ENCODE results near the gene ST6GALNAC6. TPM values are rescaled to one million over a fixed set of nuclear protein-coding genes. Genes with fewer than 3 reads are reported as not detected.

ST6GALNAC6 gene
- total and polyA plus RNA-seq, 4 donors = 22.5 to 40.4 (median 32.3) TPM

- H3K4me3 ChIP-seq (ENCODE audit: low read depth in 1 of 3, low read length in 3 of 3) = peak overlapping the region; percentile 52 to 80 (median 66)
- peak overlapping the region; percentile 32 to 42 for H3K9ac ChIP-seq (ENCODE audit: low read depth in 1 of 2, low read length in 2 of 2)
- H3K27me3 ChIP-seq (ENCODE audit: control insufficient read depth in 4 of 4, insufficient read depth in 4 of 4, low read length in 3 of 4) = no peaks in the 10 kb centered on the region
- peaks cover 0 to 6% (median 5%) of the 10 kb centered on the region in 4 donors for H3K9me3 ChIP-seq (ENCODE audit: control insufficient read depth in 4 of 4, low read length in 3 of 4)
- no peak for DNase-seq (ENCODE audit: low spot score)
- WGBS = 41% methylated on average over 16 of the region's 16 CpGs
- H3K27ac ChIP-seq (ENCODE audit: low read depth in 1 of 2, low read length in 2 of 2) = peak overlapping the region; percentile 91 to 93
- TF ChIP-seq RAD21 (IDR thresholded peaks at IDR 0.05) (no peak), SP1 (IDR thresholded peaks at IDR 0.05) (no peak), FOXA2 (IDR thresholded peaks at IDR 0.05) (no peak), CTCF (IDR thresholded peaks at IDR 0.05; ENCODE audit: low read depth, low read length, missing input control) (no peak), ATF3 (IDR thresholded peaks at IDR 0.05) (no peak)
- peaks cover 0 to 28% (median 25%) of the 10 kb centered on the region in 4 donors for H3K4me1 ChIP-seq (ENCODE audit: control insufficient read depth in 4 of 4, insufficient read depth in 4 of 4, low read length in 3 of 4)
- H3K36me3 ChIP-seq (ENCODE audit: control insufficient read depth in 4 of 4, insufficient read depth in 3 of 4, low read depth in 1 of 4, low read length in 3 of 4) = peaks cover 19 to 40% (median 31%) of the 10 kb centered on the region in 4 donors
Measured at GRCh38 chr9:127896395-127897192, 2.8 kb downstream of the ST6GALNAC6 start.

DNA sequence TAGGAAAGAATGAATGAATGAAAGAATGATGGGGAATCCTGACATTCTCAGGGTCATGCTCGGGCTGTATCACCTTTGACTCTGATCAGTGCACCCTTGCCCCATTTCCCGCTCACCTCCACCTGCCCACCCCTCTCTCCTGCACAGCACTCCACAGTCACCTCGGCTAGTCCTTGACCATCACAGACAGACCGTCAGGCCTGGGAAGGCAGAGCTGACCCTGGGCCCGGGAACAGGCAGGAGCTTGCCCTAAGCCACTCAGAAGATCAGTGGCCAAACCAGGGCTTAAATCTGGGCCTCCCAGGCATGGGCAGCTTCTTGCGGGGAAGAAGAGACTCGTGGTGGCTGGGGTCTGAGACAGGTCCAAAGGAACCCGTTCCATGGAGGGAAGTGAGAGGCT, 3.6 kb downstream of the ST6GALNAC6 start:
- Histone ChIP-seq H3K9ac (ENCODE audit: low read depth in 1 of 2, low read length in 2 of 2) (peak overlapping the region in 1 of 2 donors; percentile 42), H3K27ac (ENCODE audit: low read depth in 1 of 2, low read length in 2 of 2) (no peak overlapping the region), H3K27me3 (ENCODE audit: control insufficient read depth in 4 of 4, insufficient read depth in 4 of 4, low read length in 3 of 4) (no peaks in the 10 kb centered on the region), H3K4me1 (ENCODE audit: control insufficient read depth in 4 of 4, insufficient read depth in 4 of 4, low read length in 3 of 4) (peaks cover 0 to 28% (median 25%) of the 10 kb centered on the region in 4 donors), H3K9me3 (ENCODE audit: control insufficient read depth in 4 of 4, low read length in 3 of 4) (peaks cover 0 to 6% (median 5%) of the 10 kb centered on the region in 4 donors), H3K36me3 (ENCODE audit: control insufficient read depth in 4 of 4, insufficient read depth in 3 of 4, low read depth in 1 of 4, low read length in 3 of 4) (peaks cover 20 to 42% (median 31%) of the 10 kb centered on the region in 4 donors), H3K4me3 (ENCODE audit: low read depth in 1 of 3, low read length in 3 of 3) (no peak overlapping the region)
- 96% methylated on average over 8 of the region's 8 CpGs for WGBS
- TF ChIP-seq GABPA (IDR thresholded peaks at IDR 0.05 in 1 of 2, conservative IDR thresholded peaks at IDR 0.05 in 1 of 2) = no peak
- no peak for DNase-seq (ENCODE audit: low spot score)

DNA sequence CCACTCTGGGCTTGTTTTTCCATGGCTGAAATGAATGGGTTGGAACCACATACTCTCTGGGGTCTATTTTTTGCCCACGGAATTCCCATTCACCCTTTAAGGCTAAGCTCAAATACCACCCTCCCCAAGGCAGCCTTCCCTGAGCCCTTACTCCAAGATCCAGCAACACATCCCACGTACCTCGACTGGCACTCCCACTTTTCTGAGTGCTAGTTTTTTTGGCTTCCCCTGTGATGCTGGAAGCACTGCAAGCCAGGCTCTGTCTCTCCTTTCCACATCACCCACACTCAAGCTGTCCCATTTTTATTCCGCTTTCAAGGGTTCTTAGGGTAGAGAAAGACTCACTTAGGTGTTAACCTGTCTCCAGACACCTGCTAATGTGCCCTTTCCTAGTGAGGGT, 6.0 kb downstream of the ST6GALNAC6 start:
- 98% methylated on average over 4 of the region's 4 CpGs for WGBS
- H3K36me3 ChIP-seq (ENCODE audit: control insufficient read depth in 4 of 4, insufficient read depth in 3 of 4, low read depth in 1 of 4, low read length in 3 of 4) = peaks cover 25 to 53% (median 38%) of the 10 kb centered on the region in 4 donors
- DNase-seq (ENCODE audit: low spot score) = no peak
- H3K27ac ChIP-seq (ENCODE audit: low read depth in 1 of 2, low read length in 2 of 2) = no peak overlapping the region
- H3K9ac ChIP-seq (ENCODE audit: low read depth in 1 of 2, low read length in 2 of 2) = no peak overlapping the region
- H3K4me3 ChIP-seq (ENCODE audit: low read depth in 1 of 3, low read length in 3 of 3) = no peak overlapping the region
- peaks cover 0 to 20% (median 19%) of the 10 kb centered on the region in 4 donors for H3K4me1 ChIP-seq (ENCODE audit: control insufficient read depth in 4 of 4, insufficient read depth in 4 of 4, low read length in 3 of 4)
- H3K27me3 ChIP-seq (ENCODE audit: control insufficient read depth in 4 of 4, insufficient read depth in 4 of 4, low read length in 3 of 4) = no peaks in the 10 kb centered on the region
- H3K9me3 ChIP-seq (ENCODE audit: control insufficient read depth in 4 of 4, low read length in 3 of 4) = peaks cover 0 to 6% (median 5%) of the 10 kb centered on the region in 4 donors
- no peak for TF ChIP-seq YY1 (IDR thresholded peaks at IDR 0.05)
- TF ChIP-seq RXRA (IDR thresholded peaks at IDR 0.05) = no peak
- no peak for TF ChIP-seq RAD21 (IDR thresholded peaks at IDR 0.05)
- TF ChIP-seq SP1 (IDR thresholded peaks at IDR 0.05) = no peak
- no peak for TF ChIP-seq EGR1 (IDR thresholded peaks at IDR 0.05; ENCODE audit: low read depth in 2 of 2)
- TF ChIP-seq FOXA1 (IDR thresholded peaks at IDR 0.05) = no peak
- no peak for TF ChIP-seq JUND (IDR thresholded peaks at IDR 0.05)
- no peak for TF ChIP-seq ZBTB33 (IDR thresholded peaks at IDR 0.05)
- TF ChIP-seq FOXA2 (IDR thresholded peaks at IDR 0.05) = no peak
- no peak for TF ChIP-seq HNF4A (conservative IDR thresholded peaks at IDR 0.05)
- no peak for TF ChIP-seq HNF4G (IDR thresholded peaks at IDR 0.05)
- TF ChIP-seq TAF1 (conservative IDR thresholded peaks at IDR 0.05) = no peak
- TF ChIP-seq GABPA (IDR thresholded peaks at IDR 0.05 in 1 of 2, conservative IDR thresholded peaks at IDR 0.05 in 1 of 2) = no peak
- no peak for TF ChIP-seq CTCF (IDR thresholded peaks at IDR 0.05; ENCODE audit: low read depth, low read length, missing input control)
- TF ChIP-seq ATF3 (IDR thresholded peaks at IDR 0.05) = no peak
- TF ChIP-seq MAX (IDR thresholded peaks at IDR 0.05) = no peak
